NCI-H1105 (cell line): ENCODE data around the gene C12orf54.
"Not testable (repeated sequence)": the region's sequence is repeated elsewhere in the genome, so short reads cannot be mapped to it uniquely, and the experiment has no call there.

Source experiments
- DNase-seq: peaks from one replicate; lab custom pipeline; 2025; lab: John Stamatoyannopoulos, UW

The C12orf54 gene

GRCh38 chr12:48482198-48482597, at the start of gene C12orf54:
Gene C12orf54 (plus strand): TSS chr12:48482498. CDS start chr12:48483297, 799 bp downstream.
- no peak for DNase-seq

DNA sequence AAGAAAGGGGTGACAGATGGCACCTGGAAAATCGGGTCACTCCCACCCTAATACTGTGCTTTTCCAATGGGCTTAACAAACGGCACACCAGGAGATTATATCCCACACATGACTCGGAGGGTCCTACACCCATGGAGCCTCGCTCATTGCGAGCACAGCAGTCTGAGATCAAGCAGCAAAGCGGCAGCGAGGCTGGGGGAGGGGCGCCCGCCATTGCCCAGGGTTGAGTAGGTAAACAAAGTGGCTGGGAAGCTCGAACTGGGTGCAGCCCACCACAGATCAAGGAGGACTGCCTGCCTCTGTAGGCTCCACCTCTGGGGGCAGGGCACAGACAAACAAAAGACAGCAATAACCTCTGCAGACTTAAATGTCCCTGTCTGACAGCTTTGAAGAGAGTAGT, 48.3 kb upstream of the C12orf54 start:
- not testable (repeated sequence) for DNase-seq

DNA sequence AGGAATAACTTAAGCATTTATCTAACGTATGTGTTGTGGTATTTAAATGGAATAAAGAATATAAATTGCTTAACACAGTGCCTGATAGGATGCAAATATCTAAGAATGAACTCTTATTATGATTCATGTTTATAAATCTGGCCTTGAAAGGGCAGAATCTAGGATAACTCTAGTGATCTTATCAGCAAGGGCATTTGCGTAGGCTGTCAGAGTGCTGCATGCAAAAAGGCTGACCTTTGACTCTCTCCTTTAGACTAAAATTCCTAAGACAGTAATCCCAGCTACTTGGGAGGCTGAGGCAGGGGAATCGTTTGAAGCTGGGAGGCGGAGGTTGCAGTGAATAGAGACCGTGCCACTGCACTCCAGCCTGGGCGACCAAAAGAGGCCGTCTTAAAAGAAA, 41.2 kb upstream of the C12orf54 start:
- no peak for DNase-seq

- no peak for DNase-seq
Measured at GRCh38 chr12:48442179-48442847, 40.0 kb upstream of the C12orf54 start.

- DNase-seq, result no peak
Measured at GRCh38 chr12:48445538-48445937, 36.8 kb upstream of the C12orf54 start.

DNA sequence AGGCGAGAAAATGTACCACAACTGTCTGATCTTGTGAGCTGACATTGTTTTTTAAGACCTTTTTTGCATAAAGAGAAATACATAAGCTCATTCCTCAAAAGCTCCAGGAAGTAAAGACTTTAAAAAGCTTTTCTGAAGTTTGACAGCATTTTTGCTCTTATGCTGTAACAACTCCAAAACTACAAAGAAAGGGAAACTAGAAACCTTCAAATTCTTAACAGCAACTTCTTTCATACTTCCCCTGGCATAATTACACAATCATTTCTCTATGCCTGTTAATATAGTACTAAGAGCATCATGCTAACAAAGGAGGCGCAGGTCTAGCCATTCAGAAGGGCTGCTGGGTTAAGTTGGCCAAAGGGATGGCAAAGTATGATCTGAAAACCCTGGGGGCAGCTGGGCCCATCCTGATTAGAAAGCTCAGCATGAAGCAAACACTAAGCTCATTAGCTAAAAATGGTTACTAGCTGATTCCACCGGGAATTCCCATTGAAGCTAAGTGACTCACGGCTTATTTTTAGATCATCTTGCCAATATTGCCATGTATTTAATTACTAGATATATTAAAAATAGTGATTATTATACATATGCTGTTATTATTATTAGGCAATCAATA, 36.0 kb upstream of the C12orf54 start:
- DNase-seq, result no peak

- no peak for DNase-seq
Measured at GRCh38 chr12:48447755-48448154, 34.5 kb upstream of the C12orf54 start.

DNA sequence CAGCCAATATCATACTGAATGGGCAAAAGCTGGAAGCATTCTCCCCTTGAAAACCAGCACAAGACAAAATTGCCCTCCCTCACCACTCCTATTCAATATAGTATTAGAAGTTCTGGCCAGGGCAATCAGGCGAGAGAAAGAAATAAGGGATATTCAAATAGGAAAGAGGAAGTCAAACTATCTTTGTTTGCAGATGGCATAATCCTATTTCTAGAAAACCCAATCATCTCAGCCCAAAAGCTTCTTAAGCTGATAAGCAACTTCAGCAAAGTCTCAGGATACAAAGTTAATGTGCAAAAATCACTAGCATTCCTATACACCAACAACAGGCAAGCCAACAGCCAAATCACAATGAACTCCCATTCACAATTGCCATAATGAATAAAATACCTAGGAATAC, 30.9 kb upstream of the C12orf54 start:
- DNase-seq, result no peak

DNA sequence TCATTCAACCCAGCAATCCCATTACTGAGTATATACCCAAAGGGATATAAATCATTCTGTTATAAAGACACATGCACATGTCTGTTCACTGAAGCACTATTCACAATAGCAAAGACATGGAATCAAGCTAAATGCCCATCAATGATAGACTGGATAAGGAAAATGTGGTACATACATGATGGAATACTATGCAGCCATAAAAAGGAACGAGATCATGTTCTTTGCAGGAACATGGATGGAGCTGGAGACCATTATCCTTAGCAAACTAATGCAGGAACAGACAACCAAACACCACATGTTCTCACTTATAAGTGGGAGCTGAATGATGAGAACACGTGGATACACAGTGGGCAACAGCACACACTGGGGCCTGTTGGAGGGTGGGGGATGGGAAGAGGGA, 29.3 kb upstream of the C12orf54 start:
- DNase-seq, result not testable (repeated sequence)

- no peak for DNase-seq
Measured at GRCh38 chr12:48454667-48455066, 27.6 kb upstream of the C12orf54 start.

- no peak for DNase-seq
Measured at GRCh38 chr12:48455116-48455515, 27.2 kb upstream of the C12orf54 start.

GRCh38 chr12:48459259-48459658, 23.0 kb upstream of the C12orf54 start:
- no peak for DNase-seq

GRCh38 chr12:48469027-48469426, 13.3 kb upstream of the C12orf54 start:
- DNase-seq, result not testable (repeated sequence)

DNA sequence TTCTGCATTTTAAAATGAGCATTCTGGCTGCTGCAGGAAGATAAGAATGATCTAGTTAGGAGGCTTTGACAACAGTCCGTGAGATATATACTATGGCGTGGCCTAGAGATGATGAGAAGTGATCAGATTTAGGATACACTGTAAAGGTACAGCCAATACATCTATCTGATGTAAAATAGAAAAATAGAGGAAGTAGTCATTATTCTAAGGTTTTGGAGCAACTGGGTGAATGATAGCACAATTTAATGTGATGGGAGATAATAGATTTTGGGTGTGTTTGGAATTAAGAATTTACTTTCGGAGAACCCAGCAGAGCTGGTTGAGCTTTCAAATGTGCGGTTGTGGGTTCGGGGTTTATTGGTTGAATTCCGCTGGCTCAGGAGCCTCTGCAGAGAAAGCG, 10.0 kb upstream of the C12orf54 start, which contains the start of gene ANP32D:
ANP32D (plus strand) TSS at position 301 of the 400 bp plus-strand sequence. CDS start 106 bp downstream, outside the sequence.
- DNase-seq, result no peak

- DNase-seq, result no peak
Measured at GRCh38 chr12:48473061-48473460, 9.2 kb upstream of the C12orf54 start.

DNA sequence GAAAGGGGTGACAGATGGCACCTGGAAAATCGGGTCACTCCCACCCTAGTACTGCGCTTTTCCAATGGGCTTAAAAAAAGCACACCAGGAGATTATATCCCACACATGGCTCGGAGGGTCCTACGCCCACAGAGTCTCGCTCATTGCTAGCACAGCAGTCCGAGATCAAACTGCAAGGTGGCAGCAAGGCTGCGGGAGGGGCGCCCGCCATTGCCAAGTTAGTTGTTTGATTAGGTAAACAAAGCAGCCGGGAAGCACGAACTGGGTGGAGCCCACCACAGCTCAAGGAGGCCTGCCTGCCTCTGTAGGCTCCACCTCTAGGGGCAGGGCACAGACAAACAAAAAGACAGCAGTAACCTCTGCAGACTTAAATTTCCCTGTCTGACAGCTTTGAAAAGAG, 7.8 kb upstream of the C12orf54 start:
- not testable (repeated sequence) for DNase-seq

DNA sequence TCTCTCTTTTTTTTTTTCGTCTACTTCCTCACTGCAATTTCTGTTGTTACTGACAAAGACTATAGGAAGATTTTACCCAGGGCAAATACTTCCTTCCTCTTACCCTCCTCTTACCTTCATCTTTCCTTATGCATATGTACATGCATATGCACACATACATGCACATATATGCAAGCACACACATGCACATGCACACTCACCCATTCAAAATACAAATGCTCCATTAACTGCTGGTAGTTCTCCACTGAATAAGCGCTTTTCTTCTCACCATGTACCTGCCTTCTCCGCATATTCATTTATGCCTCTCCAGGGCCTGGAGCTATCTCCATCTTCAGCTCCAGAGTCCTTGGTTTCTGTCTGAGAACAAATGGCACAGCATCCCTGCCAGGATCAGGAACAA, 632 bp downstream of the C12orf54 start:
- no peak for DNase-seq

DNA sequence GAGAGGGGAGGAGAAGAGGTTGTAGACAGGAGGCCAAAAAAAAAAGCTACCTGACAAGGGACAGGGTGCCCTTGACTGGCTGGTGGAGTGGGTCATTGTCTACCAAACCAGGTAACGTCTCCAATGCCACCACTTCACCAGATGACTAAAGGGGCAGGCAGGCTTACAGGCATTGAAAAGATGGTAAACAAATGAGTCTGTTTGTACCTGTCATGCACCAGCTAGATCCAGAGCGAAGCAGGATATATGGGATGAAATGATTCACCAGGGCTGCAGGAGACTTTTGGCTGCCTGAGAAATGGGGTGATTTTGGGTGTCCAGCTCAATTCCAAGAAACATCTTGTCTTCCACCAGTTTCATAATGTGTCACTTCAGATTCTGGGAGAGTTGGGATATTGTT, 4.0 kb downstream of the C12orf54 start:
- DNase-seq, result no peak

- no peak for DNase-seq
Measured at GRCh38 chr12:48486679-48487078, 4.4 kb downstream of the C12orf54 start.

GRCh38 chr12:48489012-48489411, 6.7 kb downstream of the C12orf54 start:
- no peak for DNase-seq

GRCh38 chr12:48489456-48489855, 7.2 kb downstream of the C12orf54 start:
- not testable (repeated sequence) for DNase-seq

- not testable (repeated sequence) for DNase-seq
Measured at GRCh38 chr12:48500281-48500680, 18.0 kb downstream of the C12orf54 start.

DNA sequence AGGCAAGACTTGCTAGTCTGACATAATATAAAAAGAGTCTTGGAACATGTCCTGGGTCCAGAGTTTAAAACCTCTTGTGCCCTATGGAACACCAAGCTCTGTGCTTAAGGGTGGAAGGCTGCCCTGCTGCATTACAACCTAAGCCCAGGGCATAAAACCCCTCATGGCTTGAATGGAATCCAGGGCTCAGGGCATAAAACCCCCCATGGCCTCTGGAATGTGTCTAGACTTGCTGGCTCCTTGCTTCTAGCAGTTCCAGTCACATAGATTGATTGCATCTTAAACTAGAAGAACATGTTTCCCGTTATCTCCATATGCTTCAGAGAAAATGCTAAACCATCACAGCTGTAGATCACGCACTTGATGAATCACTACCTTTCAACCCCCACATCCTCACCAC, 24.5 kb downstream of the C12orf54 start:
- DNase-seq, result not testable (repeated sequence)

DNA sequence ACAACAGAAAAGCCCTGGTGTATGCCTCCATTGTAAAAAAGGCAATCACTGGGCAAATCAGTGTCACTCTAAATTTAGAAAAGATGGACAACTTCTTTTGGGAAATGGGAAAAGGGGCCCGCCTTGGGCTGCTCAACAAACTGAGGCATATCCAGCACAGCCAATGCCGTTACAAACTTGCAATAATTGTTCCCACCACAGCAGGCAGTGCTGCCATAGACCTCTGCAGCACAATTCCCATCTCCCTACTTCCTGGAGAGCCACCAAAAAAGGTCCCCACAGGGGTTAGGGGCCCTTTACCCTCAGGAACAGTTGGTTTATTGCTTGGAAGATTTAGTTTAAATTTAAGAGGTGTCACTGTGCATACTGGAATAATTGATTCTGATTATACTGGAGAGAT, 26.7 kb downstream of the C12orf54 start:
- no peak for DNase-seq
